ENCODE results near the gene STXBP1.

Gene STXBP1

GRCh38 chr9:127662617-127663016 is 50.5 kb downstream of the STXBP1 start:
- H3K4me1 Mint-ChIP-seq (ENCODE audit: low read depth in 2 of 2), result no peaks in the 10 kb centered on the region
- DNase-seq, result no peak
- H3K27me3 Mint-ChIP-seq, result peaks cover 3 to 11% of the 10 kb centered on the region in 2 donors
- H3K9me3 Mint-ChIP-seq, result no peaks in the 10 kb centered on the region
- peaks cover 7% of the 10 kb centered on the region for H3K36me3 Mint-ChIP-seq (ENCODE audit: insufficient read depth)
- ATAC-seq (replicated peaks), result no peak
- H3K4me3 Mint-ChIP-seq, result no peak overlapping the region
- no peak overlapping the region for H3K27ac Mint-ChIP-seq

GRCh38 chr9:127664324-127664677 is 52.2 kb downstream of the STXBP1 start:
- H3K4me1 Mint-ChIP-seq (ENCODE audit: low read depth in 2 of 2), result no peaks in the 10 kb centered on the region
- DNase-seq (no peak), ATAC-seq (replicated peaks) (no peak)
- no peak overlapping the region for H3K4me3 Mint-ChIP-seq
- no peaks in the 10 kb centered on the region for H3K9me3 Mint-ChIP-seq
- peaks cover 7% of the 10 kb centered on the region for H3K36me3 Mint-ChIP-seq (ENCODE audit: insufficient read depth)
- peaks cover 8 to 11% of the 10 kb centered on the region in 2 donors for H3K27me3 Mint-ChIP-seq
- no peak overlapping the region for H3K27ac Mint-ChIP-seq

- Mint-ChIP-seq H3K9me3 (no peaks in the 10 kb centered on the region), H3K27me3 (peaks cover 8 to 11% of the 10 kb centered on the region in 2 donors), H3K27ac (no peak overlapping the region), H3K36me3 (ENCODE audit: insufficient read depth) (peaks cover 7% of the 10 kb centered on the region), H3K4me1 (ENCODE audit: low read depth in 2 of 2) (no peaks in the 10 kb centered on the region), H3K4me3 (no peak overlapping the region)
- ATAC-seq (replicated peaks), result no peak
- DNase-seq, result no peak
Measured at GRCh38 chr9:127664678-127665507, 52.8 kb downstream of the STXBP1 start.

GRCh38 chr9:127667127-127667844 is 55.2 kb downstream of the STXBP1 start:
- H3K27me3 Mint-ChIP-seq, result peaks cover 8 to 11% of the 10 kb centered on the region in 2 donors
- DNase-seq, result no peak
- no peak overlapping the region for H3K4me3 Mint-ChIP-seq
- H3K27ac Mint-ChIP-seq, result no peak overlapping the region
- no peaks in the 10 kb centered on the region for H3K4me1 Mint-ChIP-seq (ENCODE audit: low read depth in 2 of 2)
- H3K36me3 Mint-ChIP-seq (ENCODE audit: insufficient read depth), result peaks cover 7% of the 10 kb centered on the region
- no peak for ATAC-seq (replicated peaks)
- no peaks in the 10 kb centered on the region for H3K9me3 Mint-ChIP-seq

GRCh38 chr9:127667906-127668305 is 55.8 kb downstream of the STXBP1 start:
- H3K27ac Mint-ChIP-seq, result no peak overlapping the region
- no peak for DNase-seq
- no peaks in the 10 kb centered on the region for H3K4me1 Mint-ChIP-seq (ENCODE audit: low read depth in 2 of 2)
- ATAC-seq (replicated peaks), result no peak
- H3K4me3 Mint-ChIP-seq, result no peak overlapping the region
- no peaks in the 10 kb centered on the region for H3K9me3 Mint-ChIP-seq
- H3K27me3 Mint-ChIP-seq, result peaks cover 8 to 11% of the 10 kb centered on the region in 2 donors
- H3K36me3 Mint-ChIP-seq (ENCODE audit: insufficient read depth), result peaks cover 7% of the 10 kb centered on the region

- H3K27me3 Mint-ChIP-seq, result no peaks in the 10 kb centered on the region
- no peaks in the 10 kb centered on the region for H3K4me1 Mint-ChIP-seq (ENCODE audit: low read depth in 2 of 2)
- H3K36me3 Mint-ChIP-seq (ENCODE audit: insufficient read depth), result no peaks in the 10 kb centered on the region
- ATAC-seq (replicated peaks), result no peak
- H3K27ac Mint-ChIP-seq, result no peak overlapping the region
- no peaks in the 10 kb centered on the region for H3K9me3 Mint-ChIP-seq
- no peak for DNase-seq
- no peak overlapping the region for H3K4me3 Mint-ChIP-seq
Measured at GRCh38 chr9:127673234-127673633, 61.2 kb downstream of the STXBP1 start.

GRCh38 chr9:127676638-127677037 is 64.6 kb downstream of the STXBP1 start:
- ATAC-seq (replicated peaks) (no peak), DNase-seq (no peak)
- H3K27me3 Mint-ChIP-seq, result peaks cover 7 to 25% of the 10 kb centered on the region in 2 donors
- H3K4me1 Mint-ChIP-seq (ENCODE audit: low read depth in 2 of 2), result no peaks in the 10 kb centered on the region
- no peaks in the 10 kb centered on the region for H3K36me3 Mint-ChIP-seq (ENCODE audit: insufficient read depth)
- no peaks in the 10 kb centered on the region for H3K9me3 Mint-ChIP-seq
- no peak overlapping the region for H3K27ac Mint-ChIP-seq
- H3K4me3 Mint-ChIP-seq, result no peak overlapping the region

GRCh38 chr9:127679506-127679905 is 67.4 kb downstream of the STXBP1 start:
- DNase-seq (no peak), ATAC-seq (replicated peaks) (no peak)
- Mint-ChIP-seq H3K27ac (no peak overlapping the region), H3K4me1 (ENCODE audit: low read depth in 2 of 2) (peaks cover 0 to 1% of the 10 kb centered on the region in 2 donors), H3K4me3 (no peak overlapping the region), H3K27me3 (peaks cover 7 to 25% of the 10 kb centered on the region in 2 donors), H3K9me3 (no peaks in the 10 kb centered on the region), H3K36me3 (ENCODE audit: insufficient read depth) (no peaks in the 10 kb centered on the region)

GRCh38 chr9:127680226-127680625 is 68.1 kb downstream of the STXBP1 start:
- Mint-ChIP-seq H3K36me3 (ENCODE audit: insufficient read depth) (no peaks in the 10 kb centered on the region), H3K9me3 (no peaks in the 10 kb centered on the region), H3K27me3 (peaks cover 7 to 25% of the 10 kb centered on the region in 2 donors), H3K4me3 (no peak overlapping the region), H3K27ac (no peak overlapping the region), H3K4me1 (ENCODE audit: low read depth in 2 of 2) (peaks cover 0 to 1% of the 10 kb centered on the region in 2 donors)
- DNase-seq (no peak), ATAC-seq (replicated peaks) (no peak)

GRCh38 chr9:127680846-127681245 is 68.8 kb downstream of the STXBP1 start:
- peaks cover 0 to 1% of the 10 kb centered on the region in 2 donors for H3K4me1 Mint-ChIP-seq (ENCODE audit: low read depth in 2 of 2)
- ATAC-seq (replicated peaks), result no peak

GRCh38 chr9:127682351-127683136 is 70.5 kb downstream of the STXBP1 start:
- ATAC-seq (replicated peaks) (no peak), DNase-seq (no peak)
- no peak overlapping the region for H3K27ac Mint-ChIP-seq
- H3K4me1 Mint-ChIP-seq (ENCODE audit: low read depth in 2 of 2), result peaks cover 0 to 1% of the 10 kb centered on the region in 2 donors
- H3K27me3 Mint-ChIP-seq, result peaks cover 7 to 25% of the 10 kb centered on the region in 2 donors
- no peaks in the 10 kb centered on the region for H3K9me3 Mint-ChIP-seq
- no peaks in the 10 kb centered on the region for H3K36me3 Mint-ChIP-seq (ENCODE audit: insufficient read depth)
- no peak overlapping the region for H3K4me3 Mint-ChIP-seq

More at GRCh38 chr9:127680846-127681245, 68.8 kb downstream of the STXBP1 start:
- Mint-ChIP-seq H3K4me3 (no peak overlapping the region), H3K36me3 (ENCODE audit: insufficient read depth) (no peaks in the 10 kb centered on the region), H3K27me3 (peaks cover 7 to 25% of the 10 kb centered on the region in 2 donors), H3K9me3 (no peaks in the 10 kb centered on the region), H3K27ac (no peak overlapping the region)
- DNase-seq, result no peak

GRCh38 chr9:127683723-127684122 is 71.6 kb downstream of the STXBP1 start:
- ATAC-seq (replicated peaks) (no peak), DNase-seq (no peak)
- Mint-ChIP-seq H3K36me3 (ENCODE audit: insufficient read depth) (no peaks in the 10 kb centered on the region), H3K27ac (no peak overlapping the region), H3K27me3 (peaks cover 5 to 21% of the 10 kb centered on the region in 2 donors), H3K4me3 (no peak overlapping the region), H3K4me1 (ENCODE audit: low read depth in 2 of 2) (peaks cover 0 to 1% of the 10 kb centered on the region in 2 donors), H3K9me3 (no peaks in the 10 kb centered on the region)

GRCh38 chr9:127684576-127684975 is 72.5 kb downstream of the STXBP1 start:
- Mint-ChIP-seq H3K36me3 (ENCODE audit: insufficient read depth) (no peaks in the 10 kb centered on the region), H3K4me1 (ENCODE audit: low read depth in 2 of 2) (peaks cover 0 to 1% of the 10 kb centered on the region in 2 donors), H3K27ac (peak overlapping the region in 1 of 2 donors; percentile 18), H3K4me3 (no peak overlapping the region), H3K9me3 (no peaks in the 10 kb centered on the region), H3K27me3 (peaks cover 0 to 12% of the 10 kb centered on the region in 2 donors)
- no peak for ATAC-seq (replicated peaks)
- DNase-seq, result no peak

Measured in effector memory CD8-positive, alpha-beta T cell (primary cell).